GM23338 (cell line): ENCODE results near the gene TIMM10.

Source experiments
- EZH2 ChIP-seq: fragments of 200-600 bp; sonication (generic); IDR thresholded peaks from one replicate; pipeline ENCODE4 v1.8.0; 2017; ENCODE audit warnings: antibody characterized with exemption, mild to moderate bottlenecking, low read depth; ENCODE audit not compliant: unreplicated experiment
- NANOG ChIP-seq: IDR thresholded peaks from 2 replicates; pipeline ENCODE4 v1.6.1; 2016; ENCODE audit warnings: antibody characterized with exemption, borderline replicate concordance
- POLR2AphosphoS5 ChIP-seq: IDR thresholded peaks from 2 replicates; pipeline ENCODE4 v1.6.1; 2016; ENCODE audit warnings: antibody characterized with exemption, low read depth
- TF ChIP-seq, protein P1 (sequence below), 2 experiments: fragments of 200-600 bp in 1 of 2; sonication (generic) in 1 of 2; conservative IDR thresholded peaks; 2 replicates each; pipeline versions ENCODE4 v1.5.1 to v1.6.1; 2016 to 2017; ENCODE audit warnings: antibody characterized with exemption in 2 of 2, low read depth in 2 of 2, mild to moderate bottlenecking in 2 of 2, moderate library complexity in 1 of 2

DNA sequence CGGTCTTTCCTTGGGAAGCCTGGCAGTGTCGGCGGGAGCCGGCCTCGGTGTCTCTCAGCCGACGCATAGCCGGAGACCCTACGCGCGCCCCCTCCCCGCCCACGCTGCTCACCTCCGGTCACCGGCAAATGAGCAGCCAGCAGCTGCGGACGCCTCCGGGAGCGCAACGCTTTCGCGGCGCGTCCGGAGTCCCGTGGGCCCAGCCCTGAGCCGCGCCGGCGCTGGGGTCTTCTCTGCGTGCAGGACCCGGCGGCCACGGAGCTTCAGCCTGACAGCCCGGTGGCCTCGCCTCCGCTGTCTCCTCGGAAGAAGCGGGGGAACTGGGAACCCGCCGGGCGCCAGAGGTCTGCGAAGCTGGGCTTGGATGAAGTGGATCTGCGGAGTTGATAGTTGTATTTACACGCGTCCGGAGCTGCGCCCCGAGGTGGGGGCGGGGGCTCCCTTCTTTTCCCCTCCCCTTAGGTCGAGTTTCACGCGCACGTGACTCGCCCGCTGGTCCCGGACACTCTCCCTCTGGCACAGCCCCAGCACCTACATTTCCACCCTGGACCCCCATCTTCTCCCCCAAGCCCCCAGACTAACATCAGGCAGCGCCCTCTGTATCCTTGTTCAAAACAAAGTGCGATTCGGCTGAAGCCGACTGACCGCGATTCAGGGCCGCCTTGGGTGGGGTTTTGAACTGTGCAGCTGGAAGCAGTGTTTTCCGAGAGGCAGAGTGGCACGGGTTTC, 15.1 kb downstream of the TIMM10 start, which contains the start of gene SLC43A1:
- TF ChIP-seq, protein P1, sequence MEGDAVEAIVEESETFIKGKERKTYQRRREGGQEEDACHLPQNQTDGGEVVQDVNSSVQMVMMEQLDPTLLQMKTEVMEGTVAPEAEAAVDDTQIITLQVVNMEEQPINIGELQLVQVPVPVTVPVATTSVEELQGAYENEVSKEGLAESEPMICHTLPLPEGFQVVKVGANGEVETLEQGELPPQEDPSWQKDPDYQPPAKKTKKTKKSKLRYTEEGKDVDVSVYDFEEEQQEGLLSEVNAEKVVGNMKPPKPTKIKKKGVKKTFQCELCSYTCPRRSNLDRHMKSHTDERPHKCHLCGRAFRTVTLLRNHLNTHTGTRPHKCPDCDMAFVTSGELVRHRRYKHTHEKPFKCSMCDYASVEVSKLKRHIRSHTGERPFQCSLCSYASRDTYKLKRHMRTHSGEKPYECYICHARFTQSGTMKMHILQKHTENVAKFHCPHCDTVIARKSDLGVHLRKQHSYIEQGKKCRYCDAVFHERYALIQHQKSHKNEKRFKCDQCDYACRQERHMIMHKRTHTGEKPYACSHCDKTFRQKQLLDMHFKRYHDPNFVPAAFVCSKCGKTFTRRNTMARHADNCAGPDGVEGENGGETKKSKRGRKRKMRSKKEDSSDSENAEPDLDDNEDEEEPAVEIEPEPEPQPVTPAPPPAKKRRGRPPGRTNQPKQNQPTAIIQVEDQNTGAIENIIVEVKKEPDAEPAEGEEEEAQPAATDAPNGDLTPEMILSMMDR (conservative IDR thresholded peaks at IDR 0.05; ENCODE audit: low read depth in 2 of 2): no peak
- TF ChIP-seq EZH2: no peak
- TF ChIP-seq NANOG: no peak
- peak; percentile 63 for TF ChIP-seq POLR2AphosphoS5
